ENCODE data around the gene C11orf42.

DNA sequence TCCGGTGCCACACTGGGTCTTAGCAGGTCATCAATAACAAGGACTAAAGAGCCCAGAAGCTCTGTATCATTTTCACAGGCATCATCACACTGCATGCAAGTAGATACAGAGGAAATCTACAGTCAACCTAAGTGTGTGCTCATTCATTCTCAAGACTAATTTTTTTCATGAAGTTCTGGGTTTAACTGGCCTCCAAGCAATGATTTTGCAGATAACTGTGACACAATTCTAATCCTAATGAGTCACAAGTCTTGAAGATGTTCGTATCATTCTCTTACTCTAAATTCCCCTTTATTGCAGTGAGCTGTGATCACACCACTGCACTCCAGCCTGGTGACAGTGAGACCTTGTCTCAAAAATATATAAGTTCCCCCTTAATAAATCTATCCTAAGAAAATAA lies 3.9 kb upstream of the C11orf42 start:
- TF ChIP-seq, protein P1, sequence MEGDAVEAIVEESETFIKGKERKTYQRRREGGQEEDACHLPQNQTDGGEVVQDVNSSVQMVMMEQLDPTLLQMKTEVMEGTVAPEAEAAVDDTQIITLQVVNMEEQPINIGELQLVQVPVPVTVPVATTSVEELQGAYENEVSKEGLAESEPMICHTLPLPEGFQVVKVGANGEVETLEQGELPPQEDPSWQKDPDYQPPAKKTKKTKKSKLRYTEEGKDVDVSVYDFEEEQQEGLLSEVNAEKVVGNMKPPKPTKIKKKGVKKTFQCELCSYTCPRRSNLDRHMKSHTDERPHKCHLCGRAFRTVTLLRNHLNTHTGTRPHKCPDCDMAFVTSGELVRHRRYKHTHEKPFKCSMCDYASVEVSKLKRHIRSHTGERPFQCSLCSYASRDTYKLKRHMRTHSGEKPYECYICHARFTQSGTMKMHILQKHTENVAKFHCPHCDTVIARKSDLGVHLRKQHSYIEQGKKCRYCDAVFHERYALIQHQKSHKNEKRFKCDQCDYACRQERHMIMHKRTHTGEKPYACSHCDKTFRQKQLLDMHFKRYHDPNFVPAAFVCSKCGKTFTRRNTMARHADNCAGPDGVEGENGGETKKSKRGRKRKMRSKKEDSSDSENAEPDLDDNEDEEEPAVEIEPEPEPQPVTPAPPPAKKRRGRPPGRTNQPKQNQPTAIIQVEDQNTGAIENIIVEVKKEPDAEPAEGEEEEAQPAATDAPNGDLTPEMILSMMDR (IDR thresholded peaks at IDR 0.05): no peak
- TF ChIP-seq POLR2A (IDR thresholded peaks at IDR 0.05): no peak
